OCI-LY3 (cell line): Measurements from ENCODE around the gene ZNF526.

Source experiments
- EZH2phosphoT487 ChIP-seq: fragments of 200-600 bp; shearing (Covaris generic); IDR thresholded peaks from 2 replicates; pipeline ENCODE4 v1.6.1; 2018; ENCODE audit warnings: antibody characterized with exemption, mixed run types, low read depth
- TF ChIP-seq, protein P1 (sequence below): fragments of 200-600, 300-600 bp; sonication (generic); IDR thresholded peaks from 2 replicates; pipeline ENCODE4 v1.5.1; 2014; ENCODE audit warnings: antibody characterized with exemption, low read length, low read depth

DNA sequence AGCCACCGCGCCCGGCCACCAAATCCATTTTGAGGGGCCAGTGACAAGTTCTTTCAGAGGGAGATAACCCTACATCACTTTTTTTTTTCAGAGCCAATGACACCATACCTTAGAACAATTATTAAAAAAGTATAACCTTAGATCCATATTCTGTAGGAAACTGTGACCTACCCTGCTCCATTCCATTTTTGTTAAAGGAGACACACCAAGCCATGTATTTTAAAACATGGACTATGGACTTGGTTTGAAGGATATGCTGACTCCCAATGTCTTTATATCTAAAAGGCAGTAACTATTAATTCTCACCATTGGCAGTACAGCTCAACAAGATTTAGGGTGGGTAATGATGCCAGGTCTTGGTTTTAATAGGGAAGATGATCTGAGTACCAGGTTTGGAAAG lies 21.2 kb downstream of the ZNF526 start:
- TF ChIP-seq, protein P1, sequence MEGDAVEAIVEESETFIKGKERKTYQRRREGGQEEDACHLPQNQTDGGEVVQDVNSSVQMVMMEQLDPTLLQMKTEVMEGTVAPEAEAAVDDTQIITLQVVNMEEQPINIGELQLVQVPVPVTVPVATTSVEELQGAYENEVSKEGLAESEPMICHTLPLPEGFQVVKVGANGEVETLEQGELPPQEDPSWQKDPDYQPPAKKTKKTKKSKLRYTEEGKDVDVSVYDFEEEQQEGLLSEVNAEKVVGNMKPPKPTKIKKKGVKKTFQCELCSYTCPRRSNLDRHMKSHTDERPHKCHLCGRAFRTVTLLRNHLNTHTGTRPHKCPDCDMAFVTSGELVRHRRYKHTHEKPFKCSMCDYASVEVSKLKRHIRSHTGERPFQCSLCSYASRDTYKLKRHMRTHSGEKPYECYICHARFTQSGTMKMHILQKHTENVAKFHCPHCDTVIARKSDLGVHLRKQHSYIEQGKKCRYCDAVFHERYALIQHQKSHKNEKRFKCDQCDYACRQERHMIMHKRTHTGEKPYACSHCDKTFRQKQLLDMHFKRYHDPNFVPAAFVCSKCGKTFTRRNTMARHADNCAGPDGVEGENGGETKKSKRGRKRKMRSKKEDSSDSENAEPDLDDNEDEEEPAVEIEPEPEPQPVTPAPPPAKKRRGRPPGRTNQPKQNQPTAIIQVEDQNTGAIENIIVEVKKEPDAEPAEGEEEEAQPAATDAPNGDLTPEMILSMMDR: no peak
- no peak for TF ChIP-seq EZH2phosphoT487
